HepG2 (cell line): ENCODE data around the gene SASH3. TPM values are rescaled to one million over a fixed set of nuclear protein-coding genes. Genes with fewer than 3 reads are reported as not detected.

ENCODE experiments used
- AGO2 ChIP-seq: fragments of 200-400 bp; formaldehyde crosslinking; optimal IDR thresholded peaks from 2 replicates; pipeline ENCODE3; 2017; ENCODE audit warnings: mild to moderate bottlenecking, low read depth, low read length, moderate library complexity
- CTCF ChIP-seq: sonication (generic); formaldehyde crosslinking; IDR thresholded peaks from 2 replicates; pipeline ENCODE4 v1.5.0; 2020; ENCODE audit warnings: mild to moderate bottlenecking, missing genetic modification reagents, moderate library complexity
- DR1 ChIP-seq: sonication (generic); formaldehyde crosslinking; IDR thresholded peaks from 2 replicates; pipeline ENCODE4 v1.8.0; 2021; ENCODE audit warnings: mild to moderate bottlenecking, missing genetic modification reagents, inconsistent platforms
- FOXM1 ChIP-seq: sonication (generic); formaldehyde crosslinking; IDR thresholded peaks from 2 replicates; pipeline ENCODE4 v1.5.0; 2020; ENCODE audit warnings: missing genetic modification reagents
- ISL2 ChIP-seq: sonication (generic); formaldehyde crosslinking; IDR thresholded peaks from 2 replicates; pipeline ENCODE4 v1.5.0; 2020; ENCODE audit warnings: missing genetic modification reagents
- KAT7 ChIP-seq: IDR thresholded peaks from 2 replicates; pipeline ENCODE4 v1.6.1; 2018; ENCODE audit warnings: borderline replicate concordance, missing compliant biosample characterization
- MAFF ChIP-seq: IDR thresholded peaks from 2 replicates; pipeline ENCODE4 v1.6.1; 2011; ENCODE audit warnings: low read depth, low read length, improper control_type of control experiment
- MTA3 ChIP-seq: sonication (generic); formaldehyde crosslinking; IDR thresholded peaks from 2 replicates; pipeline ENCODE4 v1.4.0; 2020; ENCODE audit warnings: missing genetic modification reagents
- MYPOP ChIP-seq: sonication (generic); formaldehyde crosslinking; IDR thresholded peaks from 2 replicates; pipeline ENCODE4 v1.8.1; 2023; ENCODE audit warnings: mild to moderate bottlenecking, moderate library complexity, missing genetic modification reagents
- STAG1 ChIP-seq: sonication (generic); formaldehyde crosslinking; IDR thresholded peaks from 2 replicates; pipeline ENCODE4 v1.4.0; 2020; ENCODE audit warnings: missing genetic modification reagents
- UBTF ChIP-seq: sonication (generic); formaldehyde crosslinking; IDR thresholded peaks from 2 replicates; pipeline ENCODE4 v1.4.0; 2020; ENCODE audit warnings: mild to moderate bottlenecking, missing genetic modification reagents
- ZFP91 ChIP-seq: sonication (generic); formaldehyde crosslinking; IDR thresholded peaks from 2 replicates; pipeline ENCODE4 v1.9.0; 2022; ENCODE audit warnings: missing genetic modification reagents, mild to moderate bottlenecking, borderline replicate concordance
- ZKSCAN5 ChIP-seq: sonication (generic); formaldehyde crosslinking; IDR thresholded peaks from 2 replicates; pipeline ENCODE4 v1.5.1; 2020; ENCODE audit warnings: mild to moderate bottlenecking, missing genetic modification reagents
- ZNF256 ChIP-seq: sonication (generic); formaldehyde crosslinking; conservative IDR thresholded peaks from 2 replicates; pipeline ENCODE4 v1.4.0; 2020; ENCODE audit warnings: missing genetic modification reagents
- ZNF282 ChIP-seq: fragments of 450-650 bp; IDR thresholded peaks from 2 replicates; pipeline ENCODE4 v1.6.1; 2018; ENCODE audit not compliant: partially characterized antibody
- ZNF780A ChIP-seq: sonication (generic); formaldehyde crosslinking; IDR thresholded peaks from 2 replicates; pipeline ENCODE4 v1.8.0; 2022; ENCODE audit warnings: mild to moderate bottlenecking, missing genetic modification reagents, moderate library complexity
- ZNF792 ChIP-seq: IDR thresholded peaks from 2 replicates; pipeline ENCODE4 v1.6.1; 2016
- ZNF879 ChIP-seq: sonication (generic); formaldehyde crosslinking; IDR thresholded peaks from 2 replicates; pipeline ENCODE4 v1.8.1; 2023; ENCODE audit warnings: missing genetic modification reagents
- ZSCAN31 ChIP-seq: sonication (generic); formaldehyde crosslinking; IDR thresholded peaks from 2 replicates; pipeline ENCODE4 v1.5.0; 2020; ENCODE audit warnings: low read depth, mild to moderate bottlenecking, missing genetic modification reagents
- ZSCAN5A ChIP-seq: sonication (generic); formaldehyde crosslinking; IDR thresholded peaks from 2 replicates; pipeline ENCODE4 v1.8.0; 2022; ENCODE audit warnings: mild to moderate bottlenecking, missing genetic modification reagents, borderline replicate concordance
- polyA plus RNA-seq, 8 experiments: library from polyadenylated mRNA; depleted of rRNA in 3 of 8; stranded (reverse) in 7 of 8; unstranded in 1 of 8; fragments of >200 nt; fragmentation: Illumina TruSeq in 4 of 8; extraction: Trizol in 4 of 8; gene quantifications; 2 replicates each; pipeline versions ENCODE4 v1.2.1 to v1.2.3, GENCODE V29; 2011 to 2016; ENCODE audit warnings: low read depth in 4 of 8, missing spikeins in 1 of 8, mixed read lengths in 1 of 8; ENCODE audit not compliant: insufficient read depth in 1 of 8
- total RNA-seq, 5 experiments: library from RNA; depleted of rRNA; stranded (reverse); fragments of >200 nt; fragmentation: Illumina TruSeq; extraction: Trizol; gene quantifications; 2 replicates each; pipeline ENCODE4 v1.2.3, GENCODE V29; 2016; ENCODE audit warnings: low read depth in 1 of 5

The SASH3 gene
- total and polyA plus RNA-seq, 2 of the 13 experiments (the other 11 are each of a cell fraction or from before 2014, with no cell fraction given), result 0.08 TPM; not detected in 1

GRCh38 chrX:129759576-129760061, 20.1 kb upstream of the SASH3 start (continued):
- no peak for TF ChIP-seq ZSCAN5A (CRISPR knock-in tag)
- TF ChIP-seq ZNF792, result no peak
- TF ChIP-seq ZKSCAN5 (CRISPR knock-in tag), result no peak
- TF ChIP-seq ZSCAN31 (CRISPR knock-in tag), result no peak
- no peak for TF ChIP-seq FOXM1
- no peak for TF ChIP-seq UBTF (CRISPR knock-in tag)
- peak; percentile 88 for TF ChIP-seq MAFF
- TF ChIP-seq AGO2, result no peak
- TF ChIP-seq ZNF780A (CRISPR knock-in tag), result no peak
- no peak for TF ChIP-seq ZFP91 (CRISPR knock-in tag)
- TF ChIP-seq KAT7 (CRISPR knock-in tag), result no peak
- no peak for TF ChIP-seq ZNF256 (CRISPR knock-in tag)
- no peak for TF ChIP-seq MYPOP (CRISPR knock-in tag)
- peak; percentile 59 for TF ChIP-seq CTCF (CRISPR knock-in tag)
- TF ChIP-seq DR1 (CRISPR knock-in tag), result no peak
- peak; percentile 54 for TF ChIP-seq STAG1 (CRISPR knock-in tag)
- TF ChIP-seq MTA3, result no peak
- no peak for TF ChIP-seq ISL2 (CRISPR knock-in tag)
- TF ChIP-seq ZNF282, result no peak
- no peak for TF ChIP-seq ZNF879
